H9 (cell line): Measurements from ENCODE around the gene LIN7A. TPM values are rescaled to one million over a fixed set of nuclear protein-coding genes. Genes with fewer than 3 reads are reported as not detected.

Experiments
- DNase-seq: peaks from one replicate; pipeline ENCODE4 v3.0.0-alpha.2; 2017
- H2AFZ ChIP-seq: one replicate; pipeline ENCODE4 v1.6.1; 2013; ENCODE audit warnings: mild to moderate bottlenecking, low read length, control low read depth, moderate library complexity
- H2AK5ac ChIP-seq: 2 replicates; pipeline ENCODE4 v1.6.1; 2013; ENCODE audit warnings: low read length, control low read depth, mixed read lengths; ENCODE audit not compliant: insufficient read length
- H2BK120ac ChIP-seq: one replicate; pipeline ENCODE4 v1.6.1; 2013; ENCODE audit warnings: low read depth, mild to moderate bottlenecking, low read length, control low read depth, inconsistent platforms; ENCODE audit not compliant: poor library complexity, severe bottlenecking
- H2BK12ac ChIP-seq: 2 replicates; pipeline ENCODE4 v1.6.1; 2013; ENCODE audit warnings: low read length, control low read depth, mixed read lengths, low read depth; ENCODE audit not compliant: insufficient read length
- H2BK15ac ChIP-seq: 2 replicates; pipeline ENCODE4 v1.6.1; 2013; ENCODE audit warnings: low read depth, low read length, control low read depth
- H2BK20ac ChIP-seq: one replicate; pipeline ENCODE4 v1.6.1; 2013; ENCODE audit warnings: low read depth, mild to moderate bottlenecking, low read length, control low read depth, inconsistent platforms; ENCODE audit not compliant: poor library complexity, severe bottlenecking
- H2BK5ac ChIP-seq: 2 replicates; pipeline ENCODE4 v1.6.1; 2013; ENCODE audit warnings: low read length, control low read depth, mixed read lengths; ENCODE audit not compliant: insufficient read length
- H3K14ac ChIP-seq: 2 replicates; pipeline ENCODE4 v1.6.1; 2013; ENCODE audit warnings: low read length, control low read depth; ENCODE audit not compliant: insufficient read depth
- H3K18ac ChIP-seq: 2 replicates; pipeline ENCODE4 v1.6.1; 2013; ENCODE audit warnings: low read depth, mild to moderate bottlenecking, mixed read lengths, low read length, control low read depth; ENCODE audit not compliant: insufficient read length
- H3K23ac ChIP-seq: 2 replicates; pipeline ENCODE4 v1.6.1; 2013; ENCODE audit warnings: low read length, control low read depth, mixed read lengths, low read depth; ENCODE audit not compliant: insufficient read length
- H3K23me2 ChIP-seq: 2 replicates; pipeline ENCODE4 v1.6.1; 2013; ENCODE audit warnings: low read depth, mild to moderate bottlenecking, mixed read lengths, low read length, control low read depth; ENCODE audit not compliant: insufficient read length, poor library complexity, severe bottlenecking
- H3K27ac ChIP-seq: 2 replicates; pipeline ENCODE4 v1.5.1; 2013; ENCODE audit warnings: low read length, control low read depth, mixed read lengths, low read depth; ENCODE audit not compliant: insufficient read length
- H3K27me3 ChIP-seq: 2 replicates; pipeline ENCODE4 v1.6.1; 2013; ENCODE audit warnings: low read length, control low read depth, inconsistent platforms; ENCODE audit not compliant: insufficient read depth
- H3K4ac ChIP-seq: 2 replicates; pipeline ENCODE4 v1.6.1; 2013; ENCODE audit warnings: low read depth, mild to moderate bottlenecking, control low read depth, inconsistent platforms, low read length, moderate library complexity
- H3K4me1 ChIP-seq: 2 replicates; pipeline ENCODE4 v1.6.1; 2013; ENCODE audit warnings: low read length, control low read depth, inconsistent platforms; ENCODE audit not compliant: insufficient read depth
- H3K4me2 ChIP-seq: 2 replicates; pipeline ENCODE4 v1.6.1; 2013; ENCODE audit warnings: low read length, control low read depth, mixed read lengths; ENCODE audit not compliant: insufficient read length, insufficient read depth
- H3K56ac ChIP-seq: 2 replicates; pipeline ENCODE4 v1.6.1; 2013; ENCODE audit warnings: low read depth, mild to moderate bottlenecking, mixed read lengths, low read length, control low read depth; ENCODE audit not compliant: insufficient read length
- H3K79me1 ChIP-seq: 2 replicates; pipeline ENCODE4 v1.6.1; 2013; ENCODE audit warnings: low read depth, mild to moderate bottlenecking, moderate library complexity, low read length, control low read depth, inconsistent platforms; ENCODE audit not compliant: insufficient read depth, poor library complexity, severe bottlenecking
- H3K79me2 ChIP-seq: 2 replicates; pipeline ENCODE4 v1.6.1; 2013; ENCODE audit warnings: low read length, control low read depth, inconsistent platforms; ENCODE audit not compliant: insufficient read depth
- H3K9ac ChIP-seq: 2 replicates; pipeline ENCODE4 v1.6.1; 2013; ENCODE audit warnings: low read length, control low read depth, mixed read lengths; ENCODE audit not compliant: insufficient read length; ENCODE audit errors: extremely low read depth
- H3K9me3 ChIP-seq: one replicate; pipeline ENCODE4 v1.6.1; 2013; ENCODE audit warnings: low read depth, low read length, inconsistent platforms; ENCODE audit not compliant: control insufficient read depth
- H3T11ph ChIP-seq: one replicate; pipeline ENCODE4 v1.6.1; 2013; ENCODE audit warnings: mild to moderate bottlenecking, low read length, control low read depth, inconsistent platforms
- H4K20me1 ChIP-seq: one replicate; pipeline ENCODE4 v1.6.1; 2013; ENCODE audit not compliant: control insufficient read depth, insufficient read length, insufficient read depth
- H4K5ac ChIP-seq: 2 replicates; pipeline ENCODE4 v1.6.1; 2013; ENCODE audit warnings: low read depth, mild to moderate bottlenecking, mixed read lengths, low read length, control low read depth; ENCODE audit not compliant: insufficient read length
- H4K8ac ChIP-seq: replicated peaks from 2 replicates; pipeline ENCODE4 v1.6.1; 2013; ENCODE audit warnings: low read length, control low read depth, mixed read lengths, low read depth; ENCODE audit not compliant: insufficient read length
- H4K91ac ChIP-seq: 2 replicates; pipeline ENCODE4 v1.6.1; 2013; ENCODE audit warnings: low read depth, mild to moderate bottlenecking, moderate library complexity, mixed read lengths, low read length, control low read depth; ENCODE audit not compliant: insufficient read length
- H3K27ac Mint-ChIP-seq, 3 experiments: 2 replicates in 2 of 3; 3 replicates in 1 of 3; pipeline ENCODE4 v1.8.0; 2020 to 2021; ENCODE audit warnings: mixed read lengths in 3 of 3, mild to moderate bottlenecking in 1 of 3, moderate library complexity in 1 of 3
- H3K27me3 Mint-ChIP-seq: 2 replicates; pipeline ENCODE4 v1.8.0; 2021; ENCODE audit warnings: low read depth, mild to moderate bottlenecking, moderate library complexity, mixed read lengths
- H3K36me3 Mint-ChIP-seq, 3 experiments: 2 replicates in 2 of 3; 3 replicates in 1 of 3; pipeline ENCODE4 v1.8.0; 2020 to 2021; ENCODE audit warnings: low read depth in 3 of 3, mixed read lengths in 3 of 3; ENCODE audit not compliant: insufficient read depth in 1 of 3
- H3K4me1 Mint-ChIP-seq, 2 experiments: 2 replicates each; pipeline ENCODE4 v1.8.0; 2020; ENCODE audit warnings: mixed read lengths in 2 of 2
- H3K4me3 Mint-ChIP-seq, 2 experiments: 2 replicates in 1 of 2; 3 replicates in 1 of 2; pipeline ENCODE4 v1.8.0; 2020 to 2021; ENCODE audit warnings: mild to moderate bottlenecking in 2 of 2, mixed read lengths in 2 of 2, moderate library complexity in 1 of 2
- H3K9me3 Mint-ChIP-seq, 2 experiments: 2 replicates in 1 of 2; 3 replicates in 1 of 2; pipeline ENCODE4 v1.8.0; 2020; ENCODE audit warnings: mild to moderate bottlenecking in 2 of 2, mixed read lengths in 2 of 2, moderate library complexity in 1 of 2
- CTCF ChIP-seq: fragments of 200-600 bp; sonication (generic); conservative IDR thresholded peaks from 3 replicates; pipeline ENCODE4 v1.8.0; 2021; ENCODE audit warnings: antibody characterized with exemption, mild to moderate bottlenecking
- WGBS: extraction: QIAGEN DNeasy Blood & Tissue Kit; methylation state at CpG from one replicate; pipeline ENCODE4 v1.1.7; 2013; ENCODE audit warnings: missing lambda C conversion rate, low lambda C conversion rate, mixed read lengths; ENCODE audit not compliant: insufficient read length; ENCODE audit errors: extremely low coverage; 5-methylcytosine and 5-hydroxymethylcytosine counted together
- total RNA-seq: library from RNA; stranded (reverse); gene quantifications from 2 replicates; pipeline ENCODE4 v1.2.1, GENCODE V29; 2021

Gene LIN7A
- total RNA-seq, 1 experiment from 2014 or later: 18.3 TPM

DNA sequence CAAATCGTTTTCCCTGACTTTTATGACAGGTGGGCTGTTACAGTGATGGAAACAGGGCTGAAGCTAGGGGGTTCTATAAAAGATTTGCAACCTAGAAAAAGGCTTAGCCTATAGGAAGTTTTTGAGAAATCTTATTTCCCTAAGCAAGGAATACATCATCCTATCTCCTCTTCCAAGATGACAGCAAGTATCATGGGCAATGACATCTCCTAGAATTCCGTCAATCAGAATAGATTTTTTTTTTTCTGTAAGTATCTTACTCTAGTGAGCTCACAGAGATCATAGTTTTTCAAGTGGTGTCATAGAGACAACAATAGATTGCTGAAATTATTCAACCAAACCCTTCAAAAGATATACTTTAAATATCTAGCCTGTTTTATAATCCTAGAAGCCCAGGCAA is 112.2 kb downstream of the LIN7A start:
- Histone ChIP-seq H3K14ac (no peak overlapping the region), H3K23ac (no peak overlapping the region), H2AK5ac (no peak overlapping the region), H3K56ac (no peak overlapping the region), H4K20me1 (no peaks in the 10 kb centered on the region), H2BK15ac (no peak overlapping the region), H3K9me3 (no peaks in the 10 kb centered on the region), H2AFZ (no peak overlapping the region), H4K5ac (no peak overlapping the region), H2BK120ac (no peak overlapping the region), H3K79me1 (no peaks in the 10 kb centered on the region), H3K4ac (no peak overlapping the region), H2BK5ac (no peak overlapping the region), H3K18ac (no peak overlapping the region), H2BK12ac (no peak overlapping the region), H3T11ph (no peak overlapping the region), H4K91ac (no peak overlapping the region), H3K79me2 (no peaks in the 10 kb centered on the region), H4K8ac (no peak overlapping the region), H3K23me2 (no peaks in the 10 kb centered on the region), H3K9ac (no peak overlapping the region), H3K4me1 (peaks cover 6% of the 10 kb centered on the region), H3K27ac (no peak overlapping the region), H2BK20ac (no peak overlapping the region), H3K4me2 (no peak overlapping the region), H3K27me3 (no peaks in the 10 kb centered on the region)
- no peak for DNase-seq
- TF ChIP-seq CTCF: no peak
- no CpG with 5 or more reads among the region's 2 CpGs for WGBS
- Mint-ChIP-seq H3K27ac (no peak overlapping the region), H3K27me3 (no peaks in the 10 kb centered on the region), H3K9me3 (no peaks in the 10 kb centered on the region), H3K36me3 (peaks cover 0 to 26% (median 9%) of the 10 kb centered on the region in 3 experiments; a peak in 5 of 7 replicates), H3K4me1 (peaks cover 14 to 16% of the 10 kb centered on the region in 2 experiments), H3K4me3 (no peak overlapping the region)
